HG03095 (cell line): ENCODE measurements around the gene SUPT4H1.

Experiments used
- ATAC-seq: cut with Tn5 transposase; IDR thresholded peaks from one replicate; pipeline ENCODE4 v1.9.1; 2021; ENCODE audit warnings: moderate library complexity; ENCODE audit not compliant: unreplicated experiment

SUPT4H1 gene

GRCh38 chr17:58381124-58382035 is 29.4 kb upstream of the SUPT4H1 start:
- ATAC-seq, result no peak

DNA sequence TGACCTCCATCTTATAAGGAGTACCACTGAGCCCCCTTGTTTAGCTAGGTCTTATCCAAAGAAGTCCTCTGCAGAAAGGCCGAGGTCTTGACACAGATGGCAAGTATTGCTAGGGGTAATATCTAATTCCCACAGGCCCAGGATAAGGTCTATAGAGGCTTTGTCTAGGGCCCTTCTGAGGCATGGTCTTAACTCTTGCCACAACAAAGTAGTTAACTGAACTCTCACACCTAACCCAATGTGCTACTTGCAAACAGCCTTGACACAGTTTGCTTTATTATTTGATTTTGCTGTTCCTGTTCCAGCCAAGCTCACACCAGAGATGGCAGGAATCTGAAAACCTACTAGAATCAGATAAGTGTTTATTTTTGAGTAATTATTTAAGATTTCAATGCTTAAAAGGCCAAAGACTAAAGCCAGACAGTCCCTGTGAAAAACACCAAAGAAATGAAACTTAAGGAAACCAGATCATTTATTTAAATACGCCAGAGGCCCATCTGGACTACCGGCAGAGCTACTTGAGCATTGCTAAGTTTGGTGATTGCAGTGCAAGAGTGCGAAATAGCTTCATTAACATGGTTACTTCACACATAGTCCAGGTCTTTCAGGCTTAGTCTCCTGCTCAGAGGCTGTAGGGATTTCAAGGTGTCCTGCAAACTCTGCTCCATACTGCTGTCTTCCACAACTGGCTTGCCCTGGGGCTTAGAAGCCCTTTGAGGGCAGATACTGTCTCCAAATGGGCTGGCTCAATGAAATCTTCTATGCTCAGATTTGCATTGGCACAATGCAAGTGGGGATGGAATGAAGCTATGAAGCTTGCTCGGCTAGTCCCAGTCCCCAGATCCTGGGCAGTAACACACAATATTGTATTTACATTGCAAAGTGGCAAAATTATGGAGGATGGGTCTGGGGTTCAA is 28.5 kb upstream of the SUPT4H1 start:
- ATAC-seq, result no peak

- no peak for ATAC-seq
Measured at GRCh38 chr17:58379511-58379824, 27.5 kb upstream of the SUPT4H1 start.

DNA sequence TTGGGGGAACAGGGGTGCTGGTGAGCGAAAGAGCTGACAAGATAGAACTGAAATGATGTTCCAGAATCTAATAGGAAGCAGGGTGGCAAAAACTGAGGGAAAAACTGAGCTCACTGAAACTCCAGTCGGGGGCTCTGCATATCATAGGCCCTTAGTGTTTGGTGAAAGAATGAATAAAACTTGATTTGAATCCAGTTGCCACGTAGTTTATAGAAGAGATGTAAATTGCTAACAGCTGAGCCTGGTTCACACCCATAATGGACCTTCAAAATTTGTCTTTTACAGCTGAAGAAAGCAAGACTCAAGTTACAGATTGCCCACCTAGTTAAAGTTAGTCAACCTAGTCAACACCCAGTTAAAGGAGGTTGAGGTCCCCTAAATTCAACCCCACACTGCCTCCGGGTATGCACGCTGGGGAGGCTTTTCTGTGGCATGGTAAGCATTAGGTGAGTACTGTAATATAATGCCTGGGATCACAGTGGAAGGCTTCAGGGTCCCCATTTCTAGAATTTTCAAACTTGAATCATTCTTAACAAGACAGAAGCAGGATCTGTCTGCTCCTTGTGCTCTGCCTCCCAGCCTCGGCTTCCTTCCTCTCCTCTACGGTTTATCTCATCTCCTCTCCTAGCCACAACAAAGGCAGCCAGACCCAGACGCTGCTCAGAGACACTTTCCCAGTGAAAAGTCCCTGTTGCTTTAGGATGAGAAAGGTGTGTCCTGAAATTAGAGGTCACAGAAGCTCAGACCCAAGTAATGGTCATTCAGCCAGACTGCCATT is 26.9 kb upstream of the SUPT4H1 start:
- no peak for ATAC-seq

GRCh38 chr17:58377661-58378060 is 25.7 kb upstream of the SUPT4H1 start:
- ATAC-seq, result no peak

DNA sequence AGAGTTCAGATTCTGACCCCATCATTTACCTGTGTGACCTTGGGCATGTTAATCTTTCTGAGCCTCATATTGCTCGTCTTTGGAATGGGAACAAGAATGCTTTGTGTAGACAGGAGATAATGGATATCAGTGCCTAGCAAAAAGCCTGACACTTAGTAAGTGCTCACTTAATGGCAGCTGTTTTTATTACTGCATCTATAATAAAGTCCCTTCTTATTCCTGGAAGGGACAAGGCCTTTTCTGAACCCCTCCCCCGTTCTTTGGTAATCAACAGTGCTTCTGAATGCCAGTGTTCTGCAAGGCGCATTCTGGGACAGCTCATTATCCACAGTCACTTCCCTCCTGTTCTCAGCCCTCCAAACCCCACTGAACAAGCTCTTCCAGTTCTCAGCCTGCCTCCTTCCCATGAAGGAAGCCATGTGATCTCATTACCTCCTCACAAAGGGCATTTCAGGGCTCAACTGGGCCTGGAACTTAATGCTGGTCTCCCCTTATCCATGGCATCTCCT is 25.1 kb upstream of the SUPT4H1 start:
- no peak for ATAC-seq

GRCh38 chr17:58376472-58377000 is 24.5 kb upstream of the SUPT4H1 start:
- ATAC-seq, result no peak

- ATAC-seq, result no peak
Measured at GRCh38 chr17:58375811-58376210, 23.8 kb upstream of the SUPT4H1 start.

DNA sequence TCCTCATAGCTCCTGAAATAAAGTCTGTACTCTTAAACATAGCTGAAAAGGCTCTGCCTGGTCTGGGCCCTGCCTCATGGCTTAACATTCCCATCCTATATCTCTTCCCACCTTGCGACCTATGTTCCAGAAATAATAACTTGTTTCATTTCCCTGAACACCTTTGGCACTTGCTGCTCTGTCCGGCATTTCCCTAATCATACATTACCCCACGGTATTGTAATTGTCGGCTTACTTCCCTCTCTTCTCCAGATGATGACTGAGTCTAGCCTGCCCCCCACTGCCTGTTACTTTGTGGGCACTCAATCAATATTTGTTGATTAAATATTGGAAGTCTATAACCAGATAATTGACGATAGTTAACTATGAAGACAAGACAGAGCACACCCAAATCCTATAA is 23.3 kb upstream of the SUPT4H1 start:
- no peak for ATAC-seq

DNA sequence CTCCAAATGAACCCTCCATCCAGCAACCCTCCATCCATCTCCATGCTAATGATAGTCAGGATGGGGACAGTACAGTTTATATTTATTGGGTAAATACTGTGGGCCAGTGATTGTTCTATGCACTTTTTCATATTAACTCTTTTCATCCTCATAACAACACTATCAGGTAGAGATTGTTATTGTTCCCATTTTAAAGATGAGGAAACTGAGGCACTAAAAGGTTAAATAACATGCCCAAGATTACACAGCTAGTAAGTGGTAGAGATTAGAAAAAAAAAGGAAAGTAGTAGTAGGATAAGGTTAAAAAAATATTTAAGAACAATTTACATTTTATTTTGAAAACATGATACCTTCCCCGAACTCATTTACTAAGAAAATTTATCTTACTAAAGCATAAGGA is 21.9 kb upstream of the SUPT4H1 start:
- ATAC-seq, result no peak

DNA sequence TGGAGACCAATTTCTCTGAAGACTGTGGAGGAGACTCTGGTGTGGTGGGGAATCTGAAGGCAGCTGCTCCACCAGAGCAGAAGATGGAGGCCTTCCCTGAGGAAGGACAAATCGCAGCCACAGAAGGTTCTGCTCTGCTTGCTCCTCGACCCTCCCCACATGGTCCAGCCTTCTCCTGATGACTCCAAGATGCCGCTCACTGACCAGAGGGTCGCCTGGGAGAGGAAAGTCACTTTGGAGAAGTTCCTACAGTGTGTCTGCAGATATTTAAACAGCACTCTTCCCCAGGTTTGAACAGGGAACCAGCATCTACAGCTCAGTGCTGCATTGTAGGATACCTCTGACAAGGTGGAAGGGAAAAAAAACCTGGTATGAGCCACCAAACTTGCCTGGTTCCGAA is 21.0 kb upstream of the SUPT4H1 start:
- no peak for ATAC-seq

- ATAC-seq, result no peak
Measured at GRCh38 chr17:58371300-58371950, 19.4 kb upstream of the SUPT4H1 start.

DNA sequence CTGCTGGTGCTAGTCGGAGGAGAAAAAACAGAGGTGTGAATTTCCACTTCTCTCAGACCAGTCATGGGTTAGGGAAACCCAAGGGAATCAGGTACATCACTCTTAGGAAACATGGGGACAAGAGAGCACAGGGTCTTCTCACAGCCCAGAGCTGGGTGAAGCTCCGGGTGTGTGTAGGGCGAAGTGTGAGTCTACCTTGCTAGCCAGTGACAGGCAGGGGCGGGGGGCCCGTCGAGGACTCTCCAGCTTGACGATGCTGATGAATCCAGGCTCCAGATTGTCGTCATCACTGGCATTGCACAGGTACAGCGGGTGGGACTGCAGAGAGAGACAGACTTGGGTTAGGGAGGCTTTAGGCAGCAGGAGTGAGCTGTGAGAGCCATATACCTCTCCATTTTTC is 18.7 kb upstream of the SUPT4H1 start:
- ATAC-seq, result no peak

DNA sequence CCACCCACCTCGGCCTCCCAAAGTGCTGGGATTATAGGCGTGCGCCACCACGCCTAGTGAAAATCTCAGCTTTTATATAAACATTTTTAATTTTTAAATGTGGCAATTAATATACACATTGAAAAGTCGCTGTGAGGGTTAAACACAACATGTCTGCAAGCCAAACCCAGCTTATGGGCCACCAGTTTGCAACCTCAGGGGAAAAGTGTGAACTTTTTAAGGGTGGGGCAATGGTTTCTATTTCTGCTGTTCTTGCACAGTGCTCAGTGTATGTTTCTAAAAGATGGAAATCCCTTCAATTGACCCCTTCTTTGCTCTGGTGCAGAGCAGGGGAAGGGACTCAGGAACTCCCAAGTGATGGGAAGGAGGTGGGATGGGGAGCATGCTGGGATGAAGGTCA is 18.3 kb upstream of the SUPT4H1 start:
- no peak for ATAC-seq

DNA sequence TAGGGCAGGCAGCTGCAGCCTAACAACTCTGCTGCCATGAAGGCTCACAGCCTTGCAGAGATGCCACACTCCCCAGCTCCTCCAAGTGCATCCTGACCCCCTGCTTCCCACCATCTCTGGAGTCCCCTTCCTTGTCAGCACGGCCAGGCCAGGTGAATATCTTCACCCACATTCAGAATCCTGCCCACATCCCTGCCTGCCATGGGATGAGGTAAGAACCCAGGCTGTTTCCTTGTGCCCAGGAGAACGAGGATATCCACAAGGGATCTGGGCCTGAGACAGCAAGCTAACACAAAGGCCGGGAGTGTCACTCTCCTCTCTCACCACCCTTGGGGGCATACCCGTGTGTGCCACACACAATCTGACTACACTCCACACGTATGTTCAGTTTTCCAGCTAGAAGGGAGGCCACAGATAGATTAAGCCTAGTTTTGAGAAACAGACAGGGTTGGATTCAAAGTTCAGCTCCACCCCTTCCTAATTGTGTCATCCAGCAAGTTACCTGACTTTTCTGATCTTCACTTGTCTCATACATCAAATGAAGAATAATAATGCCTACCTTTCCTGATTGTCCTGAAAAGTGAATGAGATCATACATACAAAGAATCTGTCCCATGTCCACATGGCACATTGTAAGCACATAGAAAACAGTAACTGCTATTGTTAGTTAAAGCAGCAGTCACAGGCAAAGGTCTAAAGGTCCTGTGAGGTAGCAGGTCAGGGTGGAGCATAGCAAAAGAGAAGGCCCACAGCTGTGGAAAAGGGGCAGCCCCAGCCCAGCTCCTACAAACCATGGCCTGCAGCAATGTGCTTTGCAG is 17.4 kb upstream of the SUPT4H1 start:
- ATAC-seq, result no peak

GRCh38 chr17:58368860-58369213 is 16.8 kb upstream of the SUPT4H1 start:
- ATAC-seq, result no peak

DNA sequence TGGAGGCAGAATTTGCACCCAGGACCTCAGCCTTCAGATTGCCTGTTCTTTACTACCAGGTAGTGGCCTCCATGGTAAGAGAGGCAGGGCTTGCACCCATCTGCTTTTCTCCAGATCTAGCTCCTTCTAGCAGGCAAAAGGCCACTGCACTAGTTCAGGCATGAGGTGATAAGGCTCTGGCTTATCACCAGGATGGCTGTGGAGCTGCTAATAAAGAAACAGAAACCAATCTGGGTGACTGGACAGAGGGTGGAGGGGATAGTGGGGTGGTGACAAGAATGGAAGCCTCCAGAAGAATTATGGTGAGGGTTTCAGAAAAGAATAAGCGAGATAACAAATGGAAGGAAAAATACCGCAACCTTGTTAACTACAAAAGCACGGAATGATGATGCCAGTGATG is 15.5 kb upstream of the SUPT4H1 start:
- no peak for ATAC-seq

GRCh38 chr17:58365980-58366595 is 14.1 kb upstream of the SUPT4H1 start:
- ATAC-seq, result no peak
